Common myeloid progenitor, CD34-positive (primary cell): ENCODE data around the gene SGMS2.

Source experiments
- CTCF ChIA-PET: fragments of 350-600 bp; sonication (Branson Sonifier 250); formaldehyde crosslinking; loops from one replicate; lab custom pipeline; 2021; ENCODE audit warnings: antibody characterized with exemption; lab: Charles Lee
- POLR2A ChIA-PET: fragments of 350-600 bp; sonication (Branson Sonifier 250); formaldehyde crosslinking; loops from one replicate; lab custom pipeline; 2021; ENCODE audit warnings: antibody characterized with exemption; lab: Charles Lee
- DNase-seq, 3 donors: peaks; one replicate each; pipeline versions ENCODE4 v3.0.0 to v3.0.0-alpha.2; 2013
- H3K27ac ChIP-seq, 2 experiments: 1 replicate in 1 of 2; 2 replicates in 1 of 2; pipeline ENCODE4 v1.7.0; 2013; ENCODE audit warnings: inconsistent platforms in 2 of 2, low read length in 2 of 2, mild to moderate bottlenecking in 2 of 2, low read depth in 1 of 2, moderate library complexity in 1 of 2; ENCODE audit not compliant: severe bottlenecking in 2 of 2, insufficient read depth in 1 of 2, poor library complexity in 1 of 2
- H3K27me3 ChIP-seq, 5 experiments: replicated peaks in 2 of 5; 1 replicate in 3 of 5; 2 replicates in 2 of 5; pipeline versions ENCODE4 v1.6.1 to v1.7.0; 2013; ENCODE audit warnings: low read length in 4 of 5, mild to moderate bottlenecking in 2 of 5, moderate library complexity in 2 of 5, inconsistent platforms in 1 of 5; ENCODE audit not compliant: insufficient read depth in 5 of 5, control insufficient read depth in 4 of 5
- H3K36me3 ChIP-seq, 4 experiments: 1 replicate in 2 of 4; 2 replicates in 2 of 4; pipeline versions ENCODE4 v1.6.1 to v1.7.0; 2013; ENCODE audit warnings: low read length in 3 of 4, control low read depth in 1 of 4, mild to moderate bottlenecking in 1 of 4; ENCODE audit not compliant: control insufficient read depth in 4 of 4, insufficient read depth in 4 of 4
- H3K4me1 ChIP-seq, 4 experiments: 1 replicate in 3 of 4; 2 replicates in 1 of 4; pipeline versions ENCODE4 v1.6.1 to v1.7.1; 2013; ENCODE audit warnings: low read length in 3 of 4, mild to moderate bottlenecking in 3 of 4, control low read depth in 1 of 4, inconsistent platforms in 1 of 4, moderate library complexity in 1 of 4; ENCODE audit not compliant: control insufficient read depth in 4 of 4, insufficient read depth in 4 of 4; ENCODE audit errors: control extremely low read depth in 1 of 4
- H3K4me3 ChIP-seq, 7 experiments: 1 replicate in 4 of 7; 2 replicates in 3 of 7; pipeline versions ENCODE4 v1.5.1 to v1.7.0; 2013; ENCODE audit warnings: mild to moderate bottlenecking in 7 of 7, low read length in 6 of 7, moderate library complexity in 6 of 7, inconsistent platforms in 2 of 7, low read depth in 2 of 7, control low read depth in 1 of 7; ENCODE audit not compliant: insufficient read depth in 4 of 7, control insufficient read depth in 1 of 7; ENCODE audit errors: extremely low read depth in 1 of 7
- H3K9me3 ChIP-seq, 5 experiments: 1 replicate in 4 of 5; 2 replicates in 1 of 5; pipeline versions ENCODE4 v1.6.1 to v1.7.1; 2013; ENCODE audit warnings: low read length in 4 of 5, mild to moderate bottlenecking in 2 of 5, inconsistent platforms in 1 of 5, low read depth in 1 of 5, moderate library complexity in 1 of 5; ENCODE audit not compliant: control insufficient read depth in 4 of 5, insufficient read depth in 2 of 5; ENCODE audit errors: control extremely low read depth in 1 of 5
- WGBS: methylation state at CpG from one replicate; pipeline ENCODE4 v1.1.5; 2013; ENCODE audit not compliant: insufficient coverage; 5-methylcytosine and 5-hydroxymethylcytosine counted together

SGMS2 gene

GRCh38 chr4:107863850-107864371 is 39.2 kb downstream of the SGMS2 start:
- CTCF ChIA-PET, result interaction anchor here (0.9 to 1.1 kb wide), 2 partner anchors 46 to 49 kb away, joined by 3 to 4 read pairs; no protein-coding TSS in a partner anchor
- H3K36me3 ChIP-seq, result no peaks in the 10 kb centered on the region
- H3K9me3 ChIP-seq, result no peaks in the 10 kb centered on the region
- no peaks in the 10 kb centered on the region for H3K27me3 ChIP-seq
- DNase-seq, result peak in 1 of 3 donors; percentile 13
- H3K4me1 ChIP-seq, result peaks cover 0 to 6% (median 0%) of the 10 kb centered on the region in 4 experiments
- POLR2A ChIA-PET, result no interaction called here
- WGBS, result 90% methylated on average over 2 of the region's 2 CpGs
- no peak overlapping the region for H3K27ac ChIP-seq
- no peak overlapping the region for H3K4me3 ChIP-seq

GRCh38 chr4:107866726-107867125 is 42.0 kb downstream of the SGMS2 start:
- Histone ChIP-seq H3K9me3 (no peaks in the 10 kb centered on the region), H3K4me1 (peaks cover 0 to 6% (median 0%) of the 10 kb centered on the region in 4 experiments), H3K36me3 (no peaks in the 10 kb centered on the region), H3K4me3 (no peak overlapping the region), H3K27ac (no peak overlapping the region), H3K27me3 (no peaks in the 10 kb centered on the region)
- ChIA-PET POLR2A (no interaction called here), CTCF (interaction anchor here (1.7 kb wide), 1 partner anchor 10 kb away, joined by 4 read pairs; no protein-coding TSS in a partner anchor)
- no peak for DNase-seq
- WGBS, result no CpG with 5 or more reads among the region's 1 CpG

- ChIA-PET CTCF (no interaction called here), POLR2A (no interaction called here)
- WGBS, result 100% methylated on average over 4 of the region's 6 CpGs
- Histone ChIP-seq H3K4me1 (no peaks in the 10 kb centered on the region), H3K27ac (no peak overlapping the region), H3K27me3 (no peaks in the 10 kb centered on the region), H3K36me3 (no peaks in the 10 kb centered on the region), H3K9me3 (no peaks in the 10 kb centered on the region), H3K4me3 (no peak overlapping the region)
- DNase-seq, result no peak
These were observed 45.5 kb downstream of the SGMS2 start for GRCh38 chr4:107870236-107870635.

GRCh38 chr4:107870916-107871786 is 46.4 kb downstream of the SGMS2 start:
- ChIA-PET POLR2A (no interaction called here), CTCF (no interaction called here)
- Histone ChIP-seq H3K27me3 (no peaks in the 10 kb centered on the region), H3K36me3 (no peaks in the 10 kb centered on the region), H3K27ac (no peak overlapping the region), H3K9me3 (no peaks in the 10 kb centered on the region), H3K4me1 (peaks cover 0 to 1% (median under 1%) of the 10 kb centered on the region in 4 experiments), H3K4me3 (no peak overlapping the region)
- 96% methylated on average over 4 of the region's 8 CpGs for WGBS
- no peak for DNase-seq

GRCh38 chr4:107874024-107874423 is 49.3 kb downstream of the SGMS2 start:
- WGBS, result 100% methylated on average over 1 of the region's 3 CpGs
- no peaks in the 10 kb centered on the region for H3K9me3 ChIP-seq
- ChIA-PET CTCF (no interaction called here), POLR2A (no interaction called here)
- no peak for DNase-seq
- H3K4me3 ChIP-seq, result no peak overlapping the region
- H3K27ac ChIP-seq, result no peak overlapping the region
- H3K4me1 ChIP-seq, result peaks cover 0 to 4% (median 1%) of the 10 kb centered on the region in 4 experiments
- no peaks in the 10 kb centered on the region for H3K36me3 ChIP-seq
- no peaks in the 10 kb centered on the region for H3K27me3 ChIP-seq

- CTCF ChIA-PET, result interaction anchor here (1.7 kb wide), 1 partner anchor 10 kb away, joined by 4 read pairs; no protein-coding TSS in a partner anchor
- no CpG with 5 or more reads among the region's 1 CpG for WGBS
These were observed 51.4 kb downstream of the SGMS2 start for GRCh38 chr4:107876099-107876498.

GRCh38 chr4:107877361-107877760 is 52.6 kb downstream of the SGMS2 start:
- CTCF ChIA-PET, result interaction anchor here (1.7 kb wide), 1 partner anchor 11 kb away, joined by 4 read pairs; no protein-coding TSS in a partner anchor

More at GRCh38 chr4:107876099-107876498, 51.4 kb downstream of the SGMS2 start:
- POLR2A ChIA-PET, result no interaction called here
- H3K36me3 ChIP-seq, result no peaks in the 10 kb centered on the region
- H3K4me1 ChIP-seq, result peaks cover 0 to 4% (median 1%) of the 10 kb centered on the region in 4 experiments
- H3K4me3 ChIP-seq, result no peak overlapping the region
- H3K27ac ChIP-seq, result no peak overlapping the region
- H3K9me3 ChIP-seq, result no peaks in the 10 kb centered on the region
- peak; percentile 11 to 55 (median 39) for DNase-seq
- H3K27me3 ChIP-seq, result no peaks in the 10 kb centered on the region

More at GRCh38 chr4:107877361-107877760, 52.6 kb downstream of the SGMS2 start:
- 67% methylated on average over 2 of the region's 3 CpGs for WGBS
- H3K27me3 ChIP-seq, result no peaks in the 10 kb centered on the region
- no peaks in the 10 kb centered on the region for H3K36me3 ChIP-seq
- no peak overlapping the region for H3K4me3 ChIP-seq
- DNase-seq, result no peak
- H3K27ac ChIP-seq, result no peak overlapping the region
- POLR2A ChIA-PET, result no interaction called here
- H3K9me3 ChIP-seq, result no peaks in the 10 kb centered on the region
- peaks cover 0 to 4% (median 1%) of the 10 kb centered on the region in 4 experiments for H3K4me1 ChIP-seq
